ENCODE measurements around the gene SENP3. TPM values are rescaled to one million over a fixed set of nuclear protein-coding genes. Genes with fewer than 3 reads are reported as not detected.

SENP3 gene
- total and polyA plus RNA-seq, 2 of the 13 experiments (the other 11 are each of a cell fraction or from before 2014, with no cell fraction given), result 55.8 to 75.4 TPM

DNA sequence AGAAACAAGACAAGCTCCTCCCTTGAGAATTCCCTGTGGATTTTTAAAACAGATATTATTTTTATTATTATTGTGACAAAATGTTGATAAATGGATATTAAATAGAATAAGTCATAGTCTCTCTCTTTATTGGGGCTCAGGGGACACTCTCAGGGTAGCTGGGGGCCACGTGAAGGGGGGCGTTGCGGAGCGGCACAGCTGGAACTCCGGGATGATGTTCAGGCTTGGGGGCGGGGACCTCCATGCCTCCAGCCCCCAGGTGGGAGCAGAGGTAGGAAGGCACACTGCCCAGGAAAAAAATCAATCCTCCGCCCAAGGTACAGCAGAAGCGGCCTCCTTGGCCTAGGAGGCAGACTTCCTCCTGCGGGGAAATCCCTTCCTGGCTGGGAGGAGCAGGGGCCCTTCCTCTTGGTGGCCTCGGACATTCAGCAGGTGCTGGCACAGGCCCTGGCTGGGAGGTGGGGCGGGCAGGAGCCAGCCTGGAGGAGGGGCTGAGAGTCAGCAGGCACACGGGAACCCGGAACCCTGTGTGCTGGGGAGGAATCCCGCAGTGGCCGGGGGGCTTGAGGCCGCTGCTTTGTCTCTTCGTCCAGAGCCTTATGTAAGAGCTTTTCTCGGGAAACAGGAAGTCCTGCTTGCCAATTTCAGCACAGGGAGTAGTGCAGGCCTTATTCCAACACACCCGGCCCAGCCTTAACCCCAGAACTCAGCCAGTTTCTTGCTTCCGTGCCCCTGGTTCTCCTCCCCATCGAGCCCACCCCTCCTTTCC lies 3.8 kb upstream of the SENP3 start (continued):
- TF ChIP-seq, protein P1, sequence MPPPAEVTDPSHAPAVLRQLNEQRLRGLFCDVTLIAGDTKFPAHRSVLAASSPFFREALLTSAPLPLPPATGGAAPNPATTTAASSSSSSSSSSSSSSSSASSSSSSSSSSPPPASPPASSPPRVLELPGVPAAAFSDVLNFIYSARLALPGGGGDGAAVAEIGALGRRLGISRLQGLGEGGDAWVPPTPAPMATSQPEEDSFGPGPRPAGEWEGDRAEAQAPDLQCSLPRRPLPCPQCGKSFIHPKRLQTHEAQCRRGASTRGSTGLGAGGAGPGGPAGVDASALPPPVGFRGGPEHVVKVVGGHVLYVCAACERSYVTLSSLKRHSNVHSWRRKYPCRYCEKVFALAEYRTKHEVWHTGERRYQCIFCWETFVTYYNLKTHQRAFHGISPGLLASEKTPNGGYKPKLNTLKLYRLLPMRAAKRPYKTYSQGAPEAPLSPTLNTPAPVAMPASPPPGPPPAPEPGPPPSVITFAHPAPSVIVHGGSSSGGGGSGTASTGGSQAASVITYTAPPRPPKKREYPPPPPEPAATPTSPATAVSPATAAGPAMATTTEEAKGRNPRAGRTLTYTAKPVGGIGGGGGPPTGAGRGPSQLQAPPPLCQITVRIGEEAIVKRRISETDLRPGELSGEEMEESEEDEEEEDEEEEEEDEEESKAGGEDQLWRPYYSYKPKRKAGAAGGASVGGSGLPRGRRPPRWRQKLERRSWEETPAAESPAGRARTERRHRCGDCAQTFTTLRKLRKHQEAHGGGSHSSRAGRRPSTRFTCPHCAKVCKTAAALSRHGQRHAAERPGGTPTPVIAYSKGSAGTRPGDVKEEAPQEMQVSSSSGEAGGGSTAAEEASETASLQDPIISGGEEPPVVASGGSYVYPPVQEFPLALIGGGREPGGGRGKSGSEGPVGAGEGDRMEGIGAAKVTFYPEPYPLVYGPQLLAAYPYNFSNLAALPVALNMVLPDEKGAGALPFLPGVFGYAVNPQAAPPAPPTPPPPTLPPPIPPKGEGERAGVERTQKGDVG (CRISPR knock-in tag; IDR thresholded peaks at IDR 0.05; ENCODE audit: borderline replicate concordance), result no peak
- TF ChIP-seq ZNF782 (CRISPR knock-in tag; IDR thresholded peaks at IDR 0.05; ENCODE audit: borderline replicate concordance) (no peak), ZNF24 (IDR thresholded peaks at IDR 0.05) (no peak), MAFG (CRISPR knock-in tag; IDR thresholded peaks at IDR 0.05) (no peak), RBAK (CRISPR knock-in tag; IDR thresholded peaks at IDR 0.05) (no peak), ATRX (CRISPR knock-in tag; IDR thresholded peaks at IDR 0.05; ENCODE audit: borderline replicate concordance) (no peak), HIVEP1 (CRISPR knock-in tag; IDR thresholded peaks at IDR 0.05) (peak; percentile 79), SRY (CRISPR knock-in tag; IDR thresholded peaks at IDR 0.05) (no peak), ARHGAP35 (CRISPR knock-in tag; IDR thresholded peaks at IDR 0.05; ENCODE audit: borderline replicate concordance) (no peak), ZNF570 (CRISPR knock-in tag; IDR thresholded peaks at IDR 0.05; ENCODE audit: borderline replicate concordance) (no peak)
- TF ChIP-seq, protein P2, sequence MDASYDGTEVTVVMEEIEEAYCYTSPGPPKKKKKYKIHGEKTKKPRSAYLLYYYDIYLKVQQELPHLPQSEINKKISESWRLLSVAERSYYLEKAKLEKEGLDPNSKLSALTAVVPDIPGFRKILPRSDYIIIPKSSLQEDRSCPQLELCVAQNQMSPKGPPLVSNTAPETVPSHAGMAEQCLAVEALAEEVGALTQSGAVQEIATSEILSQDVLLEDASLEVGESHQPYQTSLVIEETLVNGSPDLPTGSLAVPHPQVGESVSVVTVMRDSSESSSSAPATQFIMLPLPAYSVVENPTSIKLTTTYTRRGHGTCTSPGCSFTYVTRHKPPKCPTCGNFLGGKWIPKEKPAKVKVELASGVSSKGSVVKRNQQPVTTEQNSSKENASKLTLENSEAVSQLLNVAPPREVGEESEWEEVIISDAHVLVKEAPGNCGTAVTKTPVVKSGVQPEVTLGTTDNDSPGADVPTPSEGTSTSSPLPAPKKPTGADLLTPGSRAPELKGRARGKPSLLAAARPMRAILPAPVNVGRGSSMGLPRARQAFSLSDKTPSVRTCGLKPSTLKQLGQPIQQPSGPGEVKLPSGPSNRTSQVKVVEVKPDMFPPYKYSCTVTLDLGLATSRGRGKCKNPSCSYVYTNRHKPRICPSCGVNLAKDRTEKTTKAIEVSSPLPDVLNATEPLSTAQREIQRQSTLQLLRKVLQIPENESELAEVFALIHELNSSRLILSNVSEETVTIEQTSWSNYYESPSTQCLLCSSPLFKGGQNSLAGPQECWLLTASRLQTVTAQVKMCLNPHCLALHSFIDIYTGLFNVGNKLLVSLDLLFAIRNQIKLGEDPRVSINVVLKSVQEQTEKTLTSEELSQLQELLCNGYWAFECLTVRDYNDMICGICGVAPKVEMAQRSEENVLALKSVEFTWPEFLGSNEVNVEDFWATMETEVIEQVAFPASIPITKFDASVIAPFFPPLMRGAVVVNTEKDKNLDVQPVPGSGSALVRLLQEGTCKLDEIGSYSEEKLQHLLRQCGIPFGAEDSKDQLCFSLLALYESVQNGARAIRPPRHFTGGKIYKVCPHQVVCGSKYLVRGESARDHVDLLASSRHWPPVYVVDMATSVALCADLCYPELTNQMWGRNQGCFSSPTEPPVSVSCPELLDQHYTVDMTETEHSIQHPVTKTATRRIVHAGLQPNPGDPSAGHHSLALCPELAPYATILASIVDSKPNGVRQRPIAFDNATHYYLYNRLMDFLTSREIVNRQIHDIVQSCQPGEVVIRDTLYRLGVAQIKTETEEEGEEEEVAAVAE (CRISPR knock-in tag; IDR thresholded peaks at IDR 0.05; ENCODE audit: borderline replicate concordance), result no peak
- TF ChIP-seq, protein P3, sequence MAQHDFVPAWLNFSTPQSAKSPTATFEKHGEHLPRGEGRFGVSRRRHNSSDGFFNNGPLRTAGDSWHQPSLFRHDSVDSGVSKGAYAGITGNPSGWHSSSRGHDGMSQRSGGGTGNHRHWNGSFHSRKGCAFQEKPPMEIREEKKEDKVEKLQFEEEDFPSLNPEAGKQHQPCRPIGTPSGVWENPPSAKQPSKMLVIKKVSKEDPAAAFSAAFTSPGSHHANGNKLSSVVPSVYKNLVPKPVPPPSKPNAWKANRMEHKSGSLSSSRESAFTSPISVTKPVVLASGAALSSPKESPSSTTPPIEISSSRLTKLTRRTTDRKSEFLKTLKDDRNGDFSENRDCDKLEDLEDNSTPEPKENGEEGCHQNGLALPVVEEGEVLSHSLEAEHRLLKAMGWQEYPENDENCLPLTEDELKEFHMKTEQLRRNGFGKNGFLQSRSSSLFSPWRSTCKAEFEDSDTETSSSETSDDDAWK (CRISPR knock-in tag; IDR thresholded peaks at IDR 0.05), result no peak
- TF ChIP-seq, protein P4, sequence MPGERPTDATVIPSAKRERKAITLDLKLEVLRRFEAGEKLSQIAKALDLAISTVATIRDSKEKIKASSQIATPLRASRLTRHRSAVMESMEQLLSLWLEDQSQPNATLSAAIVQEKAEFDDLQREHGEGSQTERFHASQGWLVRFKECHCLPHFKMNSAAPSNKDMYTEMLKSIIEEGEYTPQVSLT (CRISPR knock-in tag; IDR thresholded peaks at IDR 0.05; ENCODE audit: borderline replicate concordance, low read depth), result no peak
- TF ChIP-seq, protein P5, sequence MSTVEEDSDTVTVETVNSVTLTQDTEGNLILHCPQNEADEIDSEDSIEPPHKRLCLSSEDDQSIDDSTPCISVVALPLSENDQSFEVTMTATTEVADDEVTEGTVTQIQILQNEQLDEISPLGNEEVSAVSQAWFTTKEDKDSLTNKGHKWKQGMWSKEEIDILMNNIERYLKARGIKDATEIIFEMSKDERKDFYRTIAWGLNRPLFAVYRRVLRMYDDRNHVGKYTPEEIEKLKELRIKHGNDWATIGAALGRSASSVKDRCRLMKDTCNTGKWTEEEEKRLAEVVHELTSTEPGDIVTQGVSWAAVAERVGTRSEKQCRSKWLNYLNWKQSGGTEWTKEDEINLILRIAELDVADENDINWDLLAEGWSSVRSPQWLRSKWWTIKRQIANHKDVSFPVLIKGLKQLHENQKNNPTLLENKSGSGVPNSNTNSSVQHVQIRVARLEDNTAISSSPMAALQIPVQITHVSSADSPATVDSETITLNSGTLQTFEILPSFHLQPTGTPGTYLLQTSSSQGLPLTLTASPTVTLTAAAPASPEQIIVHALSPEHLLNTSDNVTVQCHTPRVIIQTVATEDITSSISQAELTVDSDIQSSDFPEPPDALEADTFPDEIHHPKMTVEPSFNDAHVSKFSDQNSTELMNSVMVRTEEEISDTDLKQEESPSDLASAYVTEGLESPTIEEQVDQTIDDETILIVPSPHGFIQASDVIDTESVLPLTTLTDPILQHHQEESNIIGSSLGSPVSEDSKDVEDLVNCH (CRISPR knock-in tag; IDR thresholded peaks at IDR 0.05), result no peak
- TF ChIP-seq, protein P6, sequence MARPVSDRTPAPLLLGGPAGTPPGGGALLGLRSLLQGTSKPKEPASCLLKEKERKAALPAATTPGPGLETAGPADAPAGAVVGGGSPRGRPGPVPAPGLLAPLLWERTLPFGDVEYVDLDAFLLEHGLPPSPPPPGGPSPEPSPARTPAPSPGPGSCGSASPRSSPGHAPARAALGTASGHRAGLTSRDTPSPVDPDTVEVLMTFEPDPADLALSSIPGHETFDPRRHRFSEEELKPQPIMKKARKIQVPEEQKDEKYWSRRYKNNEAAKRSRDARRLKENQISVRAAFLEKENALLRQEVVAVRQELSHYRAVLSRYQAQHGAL (CRISPR knock-in tag; IDR thresholded peaks at IDR 0.05; ENCODE audit: not compliant biosample characterization), result no peak
